NT2/D1 (cell line): Measurements from ENCODE around the gene LCMT2.

ENCODE experiments used
- DNase-seq: peaks from one replicate; pipeline ENCODE4 v3.0.0-alpha.2; 2011; ENCODE audit warnings: low read depth, low spot score
- H3K27me3 ChIP-seq: 2 replicates; pipeline ENCODE4 v1.6.0; 2011; ENCODE audit warnings: mild to moderate bottlenecking; ENCODE audit not compliant: insufficient read length, insufficient read depth
- H3K36me3 ChIP-seq: 2 replicates; pipeline ENCODE4 v1.6.1; 2011; ENCODE audit warnings: mild to moderate bottlenecking, low read length, mixed read lengths; ENCODE audit not compliant: insufficient read depth, insufficient read length
- H3K4me1 ChIP-seq: 2 replicates; pipeline ENCODE4 v1.5.1; 2011; ENCODE audit not compliant: insufficient read depth, insufficient read length
- H3K4me3 ChIP-seq: 2 replicates; pipeline ENCODE4 v1.5.1; 2011; ENCODE audit warnings: low read depth; ENCODE audit not compliant: insufficient read length
- H3K9ac ChIP-seq: 2 replicates; pipeline ENCODE4 v1.6.0; 2011; ENCODE audit warnings: low read depth; ENCODE audit not compliant: insufficient read length
- H3K9me3 ChIP-seq: 2 replicates; pipeline ENCODE4 v1.5.1; 2011; ENCODE audit warnings: mild to moderate bottlenecking, low read length; ENCODE audit not compliant: insufficient read depth
- SUZ12 ChIP-seq: IDR thresholded peaks from 2 replicates; pipeline ENCODE4 v1.6.1; 2011; ENCODE audit not compliant: insufficient read length, insufficient read depth; ENCODE audit errors: extremely low read depth
- YY1 ChIP-seq: IDR thresholded peaks from 2 replicates; pipeline ENCODE4 v1.6.1; 2011; ENCODE audit not compliant: insufficient read length, insufficient read depth
- ZNF274 ChIP-seq: IDR thresholded peaks from 2 replicates; pipeline ENCODE4 v1.6.1; 2011; ENCODE audit warnings: mild to moderate bottlenecking, low read depth, low read length

Gene LCMT2

GRCh38 chr15:43318990-43319771 is 11.2 kb downstream of the LCMT2 start:
- no peaks in the 10 kb centered on the region for H3K27me3 ChIP-seq
- no peak for DNase-seq
- TF ChIP-seq ZNF274 (no peak), SUZ12 (no peak), YY1 (no peak)

GRCh38 chr15:43317566-43318184 is 12.7 kb downstream of the LCMT2 start:
- Histone ChIP-seq H3K9me3 (no peaks in the 10 kb centered on the region), H3K9ac (no peak overlapping the region), H3K27me3 (no peaks in the 10 kb centered on the region), H3K36me3 (no peaks in the 10 kb centered on the region), H3K4me1 (no peaks in the 10 kb centered on the region), H3K4me3 (no peak overlapping the region)
- no peak for TF ChIP-seq ZNF274
- no peak for TF ChIP-seq SUZ12
- TF ChIP-seq YY1, result no peak
- DNase-seq, result no peak

More at GRCh38 chr15:43318990-43319771, 11.2 kb downstream of the LCMT2 start:
- Histone ChIP-seq H3K4me3 (no peak overlapping the region), H3K4me1 (no peaks in the 10 kb centered on the region), H3K9me3 (no peaks in the 10 kb centered on the region), H3K36me3 (no peaks in the 10 kb centered on the region), H3K9ac (no peak overlapping the region)

DNA sequence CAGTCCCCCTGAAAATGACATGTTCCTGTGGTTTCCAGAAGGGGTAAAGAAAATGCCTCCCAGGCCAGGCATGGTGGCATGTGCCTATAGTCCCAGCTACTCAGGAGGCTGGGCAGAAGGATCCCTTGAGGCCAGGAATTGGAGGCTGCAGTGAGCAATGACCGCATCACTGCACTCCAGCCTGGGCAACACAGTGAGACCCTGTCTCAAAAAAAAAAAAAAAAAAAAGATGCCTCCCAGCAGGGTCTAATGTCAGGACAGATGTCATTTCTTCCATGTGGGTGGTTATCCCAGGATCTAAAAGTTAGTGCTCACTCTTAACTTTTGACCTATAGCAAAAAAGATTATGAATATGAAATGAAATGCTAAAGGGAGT is 13.4 kb downstream of the LCMT2 start:
- no peak overlapping the region for H3K9ac ChIP-seq
- no peaks in the 10 kb centered on the region for H3K36me3 ChIP-seq
- H3K9me3 ChIP-seq, result no peaks in the 10 kb centered on the region
- no peak for DNase-seq
- no peaks in the 10 kb centered on the region for H3K27me3 ChIP-seq
- TF ChIP-seq SUZ12, result no peak
- no peaks in the 10 kb centered on the region for H3K4me1 ChIP-seq
- no peak overlapping the region for H3K4me3 ChIP-seq

DNA sequence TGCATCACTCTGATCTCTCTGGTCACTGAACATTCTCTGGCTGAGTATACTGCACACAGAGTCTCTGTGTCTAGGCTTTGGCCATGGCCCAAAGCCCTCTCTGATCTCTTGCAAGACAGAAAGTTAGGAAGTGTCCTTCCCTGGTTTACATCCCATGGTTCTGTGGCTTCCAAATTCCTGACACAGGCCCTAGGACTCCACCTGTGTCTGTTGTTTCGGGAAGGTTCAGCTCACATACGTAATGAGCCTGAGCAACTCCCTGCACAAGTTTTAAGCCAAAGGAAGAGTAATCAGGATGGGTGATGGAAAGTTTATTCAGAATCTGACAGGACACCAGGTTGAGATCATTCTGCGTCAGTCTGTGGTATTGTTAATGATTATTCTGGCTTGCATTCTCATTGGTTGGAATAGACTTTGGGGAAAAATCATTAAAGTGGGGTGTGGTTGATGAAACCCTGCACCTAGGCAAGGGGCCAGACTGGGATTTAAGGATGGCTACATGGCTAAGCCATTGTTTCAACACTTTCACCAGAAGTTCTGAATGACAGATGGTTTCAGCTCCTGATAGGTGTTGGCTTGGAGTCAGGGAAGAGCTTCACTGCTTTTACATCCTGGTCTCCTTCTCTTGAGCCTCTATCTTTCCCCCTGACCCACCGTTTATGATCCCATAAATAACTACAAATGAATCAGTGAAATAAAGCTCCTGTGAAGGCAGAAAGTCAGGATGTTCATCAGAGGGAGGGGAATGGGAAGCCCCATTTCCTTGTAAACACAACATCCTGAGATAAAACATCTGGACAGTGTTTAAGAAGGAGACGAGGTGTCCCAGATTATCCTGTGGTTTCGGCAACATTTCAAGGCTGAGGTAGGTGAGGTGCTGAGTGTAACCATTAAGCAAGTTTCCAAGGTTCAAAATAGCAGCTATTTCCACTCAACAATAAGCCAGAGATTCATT is 14.1 kb downstream of the LCMT2 start:
- no peaks in the 10 kb centered on the region for H3K9me3 ChIP-seq
- TF ChIP-seq SUZ12 (no peak), YY1 (no peak), ZNF274 (no peak)
- no peaks in the 10 kb centered on the region for H3K36me3 ChIP-seq
- H3K4me1 ChIP-seq, result no peaks in the 10 kb centered on the region
- no peaks in the 10 kb centered on the region for H3K27me3 ChIP-seq
- no peak for DNase-seq
- no peak overlapping the region for H3K4me3 ChIP-seq
- H3K9ac ChIP-seq, result no peak overlapping the region

DNA sequence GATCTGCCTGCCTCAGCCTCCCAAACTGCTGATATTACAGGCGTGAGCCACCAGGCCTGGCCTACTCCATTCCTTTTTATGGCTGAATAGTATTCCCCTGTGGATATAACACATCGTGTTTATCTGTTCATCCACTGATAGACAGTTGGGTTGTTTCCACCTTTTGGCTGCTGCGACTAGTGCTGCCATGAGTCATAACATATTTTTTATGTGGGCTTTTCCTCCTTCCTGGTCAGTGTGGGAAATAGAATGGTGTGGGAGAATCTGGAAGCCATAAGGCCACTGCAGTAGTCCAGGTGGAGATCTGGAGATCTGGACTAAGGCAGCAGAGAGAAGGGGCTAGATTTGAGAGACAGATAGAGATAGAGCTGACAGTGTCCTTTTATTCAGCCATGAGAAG is 16.2 kb downstream of the LCMT2 start:
- Histone ChIP-seq H3K27me3 (no peaks in the 10 kb centered on the region), H3K4me3 (no peak overlapping the region), H3K36me3 (no peaks in the 10 kb centered on the region), H3K4me1 (no peaks in the 10 kb centered on the region), H3K9me3 (no peaks in the 10 kb centered on the region), H3K9ac (no peak overlapping the region)
- no peak for DNase-seq
- no peak for TF ChIP-seq SUZ12
- no peak for TF ChIP-seq YY1
- no peak for TF ChIP-seq ZNF274

DNA sequence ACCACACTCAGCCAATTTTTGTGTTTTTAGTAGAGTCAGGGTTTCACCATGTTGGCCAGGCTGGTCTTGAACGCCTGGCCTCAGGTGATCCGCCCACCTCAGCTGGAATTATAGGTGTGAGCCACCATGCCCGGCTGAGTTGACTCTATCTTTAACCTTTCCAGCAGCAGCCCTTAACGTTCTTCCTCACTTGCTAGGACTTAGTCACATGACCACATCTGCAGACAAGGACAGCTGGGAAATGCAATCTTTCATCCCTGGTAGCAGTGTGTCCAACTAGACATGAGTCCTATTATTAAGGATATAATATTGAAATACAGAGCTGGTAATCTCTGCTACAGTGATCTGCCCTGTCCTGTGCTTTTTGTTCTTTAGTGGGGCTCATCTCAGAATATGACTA is 18.0 kb downstream of the LCMT2 start:
- H3K27me3 ChIP-seq, result no peaks in the 10 kb centered on the region
- no peak for TF ChIP-seq YY1
- TF ChIP-seq ZNF274, result no peak
- no peak for TF ChIP-seq SUZ12
- H3K4me3 ChIP-seq, result no peak overlapping the region
- H3K9me3 ChIP-seq, result no peaks in the 10 kb centered on the region
- DNase-seq, result no peak
- no peaks in the 10 kb centered on the region for H3K4me1 ChIP-seq
- H3K36me3 ChIP-seq, result no peaks in the 10 kb centered on the region
- no peak overlapping the region for H3K9ac ChIP-seq
